Middle frontal gyrus (tissue), 1 donor: Measurements from ENCODE around the gene PCDHGA2.
"Not testable (repeated sequence)": the region's sequence is repeated elsewhere in the genome, so short reads cannot be mapped to it uniquely, and the experiment has no call there.

Experiments used
- DNase-seq: peaks from one replicate; pipeline ENCODE4 v3.0.0-alpha.2; 2015; ENCODE audit warnings: low spot score; ENCODE audit errors: extremely low spot score

PCDHGA2 gene

DNA sequence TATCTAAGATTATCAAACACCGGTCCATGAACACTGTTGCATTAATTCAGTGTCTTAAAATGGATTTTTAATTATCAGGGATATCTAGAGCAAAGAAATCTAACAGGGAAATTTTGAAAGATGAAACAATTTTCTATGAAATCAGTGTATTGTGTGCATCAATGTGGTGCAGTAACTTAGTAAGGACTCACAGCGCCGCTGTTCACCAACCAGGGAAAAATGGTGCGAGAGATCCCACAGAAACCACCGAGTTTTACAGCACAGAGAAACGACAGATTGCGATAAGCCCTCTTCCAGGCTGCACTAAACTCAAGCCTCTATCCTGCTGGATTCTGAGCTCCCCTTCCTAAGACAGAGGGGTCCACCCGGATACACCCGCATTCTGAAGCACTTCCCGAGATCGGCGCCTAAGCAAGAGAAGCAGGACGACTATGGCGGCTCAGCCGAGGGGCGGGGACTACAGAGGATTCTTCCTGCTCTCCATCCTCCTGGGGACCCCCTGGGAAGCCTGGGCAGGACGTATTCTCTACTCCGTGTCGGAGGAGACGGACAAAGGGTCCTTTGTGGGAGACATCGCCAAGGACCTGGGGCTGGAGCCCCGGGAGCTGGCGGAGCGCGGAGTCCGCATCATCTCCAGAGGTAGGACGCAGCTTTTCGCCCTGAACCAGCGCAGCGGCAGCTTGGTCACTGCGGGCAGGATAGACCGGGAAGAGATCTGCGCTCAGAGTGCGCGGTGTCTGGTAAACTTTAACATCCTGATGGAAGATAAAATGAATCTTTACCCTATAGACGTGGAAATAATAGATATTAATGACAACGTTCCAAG, 44.1 kb downstream of the PCDHGA2 start, which contains the start of gene PCDHGA7:
Gene PCDHGA7 (plus strand): TSS at position 274 of the 826 bp plus-strand sequence. CDS start 158 bp downstream, at position 432.
- DNase-seq, result no peak

DNA sequence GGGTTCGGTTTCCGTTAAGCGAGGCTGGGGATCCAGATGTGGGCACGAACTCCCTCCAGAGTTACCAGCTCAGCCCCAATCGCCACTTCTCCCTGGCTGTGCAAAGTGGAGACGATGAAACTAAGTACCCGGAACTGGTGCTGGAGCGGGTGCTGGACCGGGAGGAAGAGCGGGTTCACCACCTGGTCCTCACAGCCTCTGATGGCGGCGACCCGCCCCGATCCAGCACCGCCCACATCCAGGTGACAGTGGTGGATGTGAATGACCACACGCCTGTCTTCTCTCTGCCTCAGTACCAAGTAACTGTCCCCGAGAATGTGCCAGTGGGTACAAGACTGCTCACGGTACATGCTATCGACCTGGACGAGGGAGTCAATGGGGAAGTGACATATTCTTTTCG, 44.8 kb downstream of the PCDHGA2 start:
- no peak for DNase-seq

DNA sequence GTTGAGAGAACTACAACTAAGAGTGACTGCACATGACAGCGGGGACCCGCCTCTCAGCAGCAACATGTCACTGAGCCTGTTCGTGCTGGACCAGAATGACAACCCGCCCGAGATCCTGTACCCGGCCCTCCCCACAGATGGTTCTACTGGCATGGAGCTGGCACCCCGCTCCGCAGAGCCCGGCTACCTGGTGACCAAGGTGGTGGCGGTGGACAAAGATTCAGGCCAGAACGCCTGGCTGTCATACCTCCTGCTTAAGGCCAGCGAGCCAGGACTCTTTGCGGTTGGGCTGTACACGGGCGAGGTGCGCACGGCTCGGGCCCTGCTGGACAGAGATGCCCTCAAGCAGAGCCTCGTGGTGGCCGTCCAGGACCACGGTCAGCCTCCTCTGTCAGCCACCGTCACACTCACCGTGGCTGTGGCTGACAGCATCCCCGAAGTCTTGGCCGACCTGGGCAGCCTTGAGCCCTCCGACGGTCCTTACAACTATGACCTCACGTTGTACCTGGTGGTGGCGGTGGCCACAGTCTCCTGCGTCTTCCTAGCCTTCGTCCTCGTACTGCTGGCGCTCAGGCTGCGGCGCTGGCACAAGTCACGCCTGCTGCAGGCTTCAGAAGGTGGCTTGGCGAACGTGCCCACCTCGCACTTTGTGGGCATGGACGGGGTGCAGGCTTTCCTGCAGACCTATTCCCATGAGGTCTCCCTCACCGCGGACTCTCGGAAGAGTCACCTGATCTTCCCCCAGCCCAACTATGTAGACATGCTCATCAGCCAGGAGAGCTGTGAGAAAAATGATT, 46.1 kb downstream of the PCDHGA2 start:
- no peak for DNase-seq

DNA sequence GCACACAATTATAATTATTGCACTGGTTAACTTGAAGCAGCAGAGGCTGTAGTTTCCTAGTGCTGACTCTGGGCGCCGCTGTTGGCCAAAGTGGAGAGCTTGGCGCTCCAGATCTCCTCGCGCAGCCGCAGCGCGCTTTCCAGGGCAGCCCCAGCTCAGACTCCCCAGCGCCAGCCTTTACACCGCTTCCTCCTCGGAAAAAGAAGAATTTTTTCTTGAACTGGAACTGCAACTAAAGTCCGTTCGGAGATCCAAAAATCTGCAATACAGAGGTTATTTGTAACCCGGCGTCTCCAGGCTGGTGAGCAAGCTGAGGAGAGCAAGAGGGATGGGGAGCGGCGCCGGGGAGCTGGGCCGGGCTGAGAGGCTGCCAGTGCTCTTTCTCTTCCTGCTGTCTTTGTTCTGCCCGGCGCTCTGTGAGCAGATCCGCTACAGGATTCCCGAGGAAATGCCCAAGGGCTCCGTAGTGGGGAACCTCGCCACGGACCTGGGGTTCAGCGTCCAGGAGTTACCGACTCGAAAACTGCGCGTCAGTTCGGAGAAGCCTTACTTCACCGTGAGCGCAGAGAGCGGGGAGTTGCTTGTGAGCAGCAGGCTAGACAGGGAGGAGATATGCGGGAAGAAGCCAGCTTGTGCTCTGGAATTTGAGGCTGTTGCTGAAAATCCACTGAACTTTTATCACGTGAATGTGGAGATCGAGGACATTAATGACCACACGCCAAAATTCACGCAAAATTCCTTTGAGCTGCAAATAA, 49.2 kb downstream of the PCDHGA2 start, which contains the start of gene PCDHGB4:
Gene PCDHGB4 (plus strand): TSS at position 142 of the 755 bp plus-strand sequence. CDS start 187 bp downstream, at position 329.
- not testable (repeated sequence) for DNase-seq

DNA sequence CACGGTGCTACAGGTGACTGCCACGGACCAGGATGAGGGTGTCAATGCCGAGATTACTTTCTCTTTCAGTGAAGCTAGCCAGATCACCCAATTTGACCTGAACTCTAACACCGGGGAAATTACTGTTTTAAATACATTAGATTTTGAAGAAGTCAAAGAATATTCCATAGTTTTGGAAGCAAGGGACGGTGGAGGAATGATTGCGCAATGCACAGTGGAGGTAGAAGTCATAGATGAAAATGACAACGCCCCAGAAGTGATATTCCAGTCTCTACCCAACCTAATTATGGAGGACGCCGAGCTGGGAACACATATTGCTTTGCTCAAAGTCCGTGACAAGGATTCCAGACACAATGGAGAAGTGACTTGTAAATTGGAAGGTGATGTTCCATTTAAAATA, 50.1 kb downstream of the PCDHGA2 start:
- no peak for DNase-seq

DNA sequence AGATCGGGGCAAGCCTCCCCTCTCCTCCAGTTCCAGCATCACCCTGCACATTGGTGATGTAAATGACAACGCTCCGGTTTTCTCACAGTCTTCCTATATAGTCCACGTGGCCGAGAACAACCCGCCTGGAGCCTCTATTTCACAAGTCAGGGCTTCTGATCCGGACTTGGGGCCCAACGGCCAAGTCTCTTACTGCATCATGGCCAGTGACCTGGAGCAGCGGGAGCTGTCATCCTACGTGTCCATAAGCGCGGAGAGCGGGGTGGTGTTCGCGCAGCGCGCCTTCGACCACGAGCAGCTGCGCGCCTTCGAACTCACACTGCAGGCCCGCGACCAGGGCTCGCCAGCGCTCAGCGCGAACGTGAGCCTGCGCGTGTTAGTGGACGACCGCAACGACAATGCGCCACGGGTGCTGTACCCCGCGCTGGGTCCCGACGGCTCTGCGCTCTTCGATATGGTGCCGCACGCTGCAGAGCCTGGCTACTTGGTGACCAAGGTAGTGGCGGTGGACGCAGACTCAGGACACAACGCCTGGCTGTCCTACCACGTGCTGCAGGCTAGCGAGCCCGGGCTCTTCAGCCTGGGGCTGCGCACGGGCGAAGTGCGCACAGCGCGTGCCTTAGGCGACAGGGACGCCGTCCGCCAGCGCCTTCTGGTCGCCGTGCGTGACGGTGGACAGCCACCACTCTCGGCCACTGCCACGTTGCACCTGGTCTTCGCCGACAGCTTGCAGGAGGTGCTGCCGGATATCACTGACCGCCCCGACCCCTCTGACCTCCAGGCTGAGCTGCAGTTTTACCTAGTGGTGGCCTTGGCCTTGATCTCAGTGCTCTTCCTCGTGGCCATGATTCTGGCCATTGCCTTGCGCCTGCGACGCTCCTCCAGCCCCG, 50.8 kb downstream of the PCDHGA2 start:
- no peak for DNase-seq

DNA sequence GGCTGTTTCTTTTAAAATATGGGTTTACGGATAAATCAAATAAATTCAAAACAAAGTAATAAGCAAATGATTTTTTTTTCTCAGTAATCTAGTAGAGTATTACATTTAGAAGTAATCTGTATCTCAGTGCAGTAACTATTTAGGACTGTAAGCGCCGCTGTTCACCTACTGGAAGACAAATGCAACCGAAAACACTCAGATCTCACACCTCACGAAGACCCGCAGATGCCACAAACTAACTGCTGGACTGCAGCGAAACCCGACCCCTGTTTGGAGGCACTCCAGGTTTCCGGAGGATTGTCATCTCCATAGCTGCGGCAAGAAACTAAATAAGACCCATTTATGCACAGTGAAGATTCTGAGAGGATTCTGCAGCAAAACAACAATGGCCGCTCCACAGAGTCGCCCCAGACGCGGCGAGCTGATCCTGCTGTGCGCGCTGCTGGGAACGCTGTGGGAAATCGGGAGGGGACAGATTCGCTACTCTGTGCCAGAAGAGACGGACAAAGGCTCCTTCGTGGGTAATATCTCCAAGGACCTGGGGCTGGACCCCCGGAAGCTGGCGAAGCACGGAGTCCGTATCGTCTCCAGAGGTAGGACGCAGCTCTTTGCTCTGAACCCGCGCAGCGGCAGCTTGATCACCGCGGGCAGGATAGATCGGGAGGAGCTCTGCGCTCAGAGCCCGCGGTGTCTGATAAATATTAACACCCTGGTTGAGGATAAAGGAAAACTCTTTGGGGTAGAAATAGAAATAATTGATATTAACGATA, 54.1 kb downstream of the PCDHGA2 start, which contains the start of gene PCDHGA8:
Gene PCDHGA8 (plus strand): TSS at position 205 of the 770 bp plus-strand sequence. CDS start 181 bp downstream, at position 386.
- no peak for DNase-seq
